ENCODE results near the gene CAMTA1. TPM values are rescaled to one million over a fixed set of nuclear protein-coding genes. Genes with fewer than 3 reads are reported as not detected.

Gene CAMTA1
- total RNA-seq, 2 experiments from 2014 or later, result 43.9 to 73.3 TPM

DNA sequence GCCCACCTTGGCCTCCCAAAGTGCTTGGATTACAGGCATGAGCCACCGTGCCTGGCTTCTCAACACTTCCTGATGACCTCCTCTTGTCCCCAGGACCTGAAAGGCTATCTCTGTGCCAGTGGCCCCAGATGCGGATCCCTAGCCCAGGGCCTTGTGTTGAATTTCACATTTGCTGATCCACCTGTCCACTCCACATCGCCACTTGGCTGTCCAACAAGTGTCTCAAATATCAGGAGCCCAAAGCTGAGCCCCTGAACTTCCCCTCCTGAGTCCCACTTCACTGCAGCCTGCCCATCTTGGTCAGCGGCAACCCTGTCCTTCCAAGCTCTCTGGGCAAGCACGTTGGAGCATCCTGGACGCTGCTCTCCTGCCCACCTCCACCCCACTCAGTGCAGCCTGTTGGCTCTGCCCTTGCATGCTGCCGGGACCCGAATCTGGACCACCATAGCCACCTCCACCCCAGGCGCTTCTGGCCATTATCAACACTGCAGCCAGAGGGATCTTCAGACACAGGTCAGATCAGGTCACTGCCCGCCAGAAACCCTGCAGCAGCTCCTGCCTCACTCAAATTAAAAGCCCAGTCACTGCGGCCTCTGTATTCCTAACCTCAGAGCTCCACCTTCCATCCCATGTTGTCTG, 633.3 kb downstream of the CAMTA1 start:
- H3K79me2 ChIP-seq (ENCODE audit: insufficient read depth, low read depth, low read length), result no peaks in the 10 kb centered on the region
- TF ChIP-seq EZH2phosphoT487 (IDR thresholded peaks at IDR 0.05; ENCODE audit: borderline replicate concordance, low read depth, low read length), result no peak
- TF ChIP-seq, protein P1, sequence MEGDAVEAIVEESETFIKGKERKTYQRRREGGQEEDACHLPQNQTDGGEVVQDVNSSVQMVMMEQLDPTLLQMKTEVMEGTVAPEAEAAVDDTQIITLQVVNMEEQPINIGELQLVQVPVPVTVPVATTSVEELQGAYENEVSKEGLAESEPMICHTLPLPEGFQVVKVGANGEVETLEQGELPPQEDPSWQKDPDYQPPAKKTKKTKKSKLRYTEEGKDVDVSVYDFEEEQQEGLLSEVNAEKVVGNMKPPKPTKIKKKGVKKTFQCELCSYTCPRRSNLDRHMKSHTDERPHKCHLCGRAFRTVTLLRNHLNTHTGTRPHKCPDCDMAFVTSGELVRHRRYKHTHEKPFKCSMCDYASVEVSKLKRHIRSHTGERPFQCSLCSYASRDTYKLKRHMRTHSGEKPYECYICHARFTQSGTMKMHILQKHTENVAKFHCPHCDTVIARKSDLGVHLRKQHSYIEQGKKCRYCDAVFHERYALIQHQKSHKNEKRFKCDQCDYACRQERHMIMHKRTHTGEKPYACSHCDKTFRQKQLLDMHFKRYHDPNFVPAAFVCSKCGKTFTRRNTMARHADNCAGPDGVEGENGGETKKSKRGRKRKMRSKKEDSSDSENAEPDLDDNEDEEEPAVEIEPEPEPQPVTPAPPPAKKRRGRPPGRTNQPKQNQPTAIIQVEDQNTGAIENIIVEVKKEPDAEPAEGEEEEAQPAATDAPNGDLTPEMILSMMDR (conservative IDR thresholded peaks at IDR 0.05; ENCODE audit: low read length), result no peak
- BruUV-seq (replicated peaks), result no TSS peak
- intact Hi-C loops (cut with micrococcal nuclease; ENCODE audit: unreplicated experiment), result no loop called here
- H3K9me2 ChIP-seq (ENCODE audit: insufficient read depth, low read length), result no peaks in the 10 kb centered on the region
- H3K27ac ChIP-seq (ENCODE audit: low read depth, low read length, poor library complexity, severe bottlenecking), result no peak overlapping the region
- H3K9me3 ChIP-seq (ENCODE audit: low read length), result no peaks in the 10 kb centered on the region
- no peaks in the 10 kb centered on the region for H3K36me3 ChIP-seq (ENCODE audit: insufficient read depth, low read length)
- no peaks in the 10 kb centered on the region for H4K20me1 ChIP-seq (ENCODE audit: insufficient read depth, low read length)
- no peak overlapping the region for H3K4me2 ChIP-seq (ENCODE audit: low read length)
- H3K4me1 ChIP-seq (ENCODE audit: insufficient read depth, low read length, poor library complexity, severe bottlenecking), result no peaks in the 10 kb centered on the region
- CTCF ChIA-PET (ENCODE audit: unreplicated experiment), result no interaction called here
- no peak for DNase-seq (ENCODE audit: low spot score)
- POLR2A ChIA-PET, result interaction anchor here (0.6 kb wide), 1 partner anchor 82 kb away, joined by 3 read pairs; no protein-coding TSS in a partner anchor
- H3K4me3 ChIP-seq (ENCODE audit: low read depth, low read length, poor library complexity, severe bottlenecking), result no peak overlapping the region
- H2AFZ ChIP-seq (ENCODE audit: low read length), result no peak overlapping the region

DNA sequence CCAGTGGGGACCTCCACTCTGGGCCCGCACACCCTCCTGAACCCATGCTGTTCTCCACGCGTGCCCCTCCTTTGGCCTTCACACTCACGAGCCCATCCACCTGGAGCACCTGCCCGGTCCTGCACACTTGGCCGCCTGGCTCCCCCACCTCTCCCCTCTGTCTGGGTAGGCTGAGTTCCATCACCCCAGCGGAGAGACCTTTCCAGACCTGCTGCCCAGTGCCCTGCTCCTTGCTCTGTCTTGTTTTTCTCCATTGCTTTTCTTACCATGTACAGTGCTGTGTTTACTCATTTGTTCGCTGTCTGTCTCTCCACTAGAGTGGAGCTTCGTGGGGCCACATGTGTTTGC, 634.8 kb downstream of the CAMTA1 start:
- ChIA-PET CTCF (ENCODE audit: unreplicated experiment) (no interaction called here), POLR2A (no interaction called here)
- BruUV-seq (replicated peaks), result no TSS peak
- no peaks in the 10 kb centered on the region for H3K79me2 ChIP-seq (ENCODE audit: insufficient read depth, low read depth, low read length)
- no peak overlapping the region for H3K4me3 ChIP-seq (ENCODE audit: low read depth, low read length, poor library complexity, severe bottlenecking)
- no peak for DNase-seq (ENCODE audit: low spot score)
- no peak overlapping the region for H3K4me2 ChIP-seq (ENCODE audit: low read length)
- H3K9me2 ChIP-seq (ENCODE audit: insufficient read depth, low read length), result no peaks in the 10 kb centered on the region
- intact Hi-C loops (cut with micrococcal nuclease; ENCODE audit: unreplicated experiment), result no loop called here
- TF ChIP-seq, protein P1 (conservative IDR thresholded peaks at IDR 0.05; ENCODE audit: low read length), result no peak
- no peak for TF ChIP-seq EZH2phosphoT487 (IDR thresholded peaks at IDR 0.05; ENCODE audit: borderline replicate concordance, low read depth, low read length)
- H3K27ac ChIP-seq (ENCODE audit: low read depth, low read length, poor library complexity, severe bottlenecking), result no peak overlapping the region
- H3K9me3 ChIP-seq (ENCODE audit: low read length), result no peaks in the 10 kb centered on the region
- no peak overlapping the region for H2AFZ ChIP-seq (ENCODE audit: low read length)
- H4K20me1 ChIP-seq (ENCODE audit: insufficient read depth, low read length), result no peaks in the 10 kb centered on the region
- no peaks in the 10 kb centered on the region for H3K4me1 ChIP-seq (ENCODE audit: insufficient read depth, low read length, poor library complexity, severe bottlenecking)
- no peaks in the 10 kb centered on the region for H3K36me3 ChIP-seq (ENCODE audit: insufficient read depth, low read length)

DNA sequence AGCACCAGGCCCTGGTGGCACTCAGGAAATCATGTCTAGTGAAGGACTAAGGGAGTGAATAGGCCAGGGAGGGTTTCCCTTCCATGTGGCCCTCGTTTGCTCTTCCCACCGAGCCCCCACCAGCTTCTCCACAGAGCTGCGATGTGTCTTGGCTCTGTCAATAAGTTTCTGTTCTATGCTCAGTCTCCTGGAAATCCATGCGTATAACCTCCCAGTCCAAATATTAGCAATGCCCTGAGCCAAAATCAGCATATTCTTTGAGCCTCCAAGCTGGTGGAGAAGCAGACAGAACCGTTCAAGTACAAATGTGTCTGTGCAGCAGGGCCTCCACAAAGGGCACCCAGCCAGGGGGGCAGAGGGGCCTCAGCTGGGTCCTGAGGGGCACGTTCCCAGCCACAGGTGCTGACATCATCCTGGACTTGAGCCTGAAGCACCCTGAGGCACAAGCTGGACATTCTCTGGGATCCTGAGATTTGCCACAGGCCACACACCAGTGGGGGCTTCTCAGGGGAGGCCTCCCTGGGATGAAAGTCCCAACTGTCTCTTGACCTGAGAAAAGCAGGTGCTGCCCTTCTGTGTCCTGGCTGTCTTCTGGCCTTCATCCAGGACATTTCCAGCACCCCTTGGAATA, 635.3 kb downstream of the CAMTA1 start:
- Histone ChIP-seq H3K4me2 (ENCODE audit: low read length) (no peak overlapping the region), H3K9me3 (ENCODE audit: low read length) (no peaks in the 10 kb centered on the region), H3K9me2 (ENCODE audit: insufficient read depth, low read length) (no peaks in the 10 kb centered on the region), H3K36me3 (ENCODE audit: insufficient read depth, low read length) (no peaks in the 10 kb centered on the region), H4K20me1 (ENCODE audit: insufficient read depth, low read length) (no peaks in the 10 kb centered on the region), H3K79me2 (ENCODE audit: insufficient read depth, low read depth, low read length) (no peaks in the 10 kb centered on the region), H3K4me3 (ENCODE audit: low read depth, low read length, poor library complexity, severe bottlenecking) (no peak overlapping the region), H3K27ac (ENCODE audit: low read depth, low read length, poor library complexity, severe bottlenecking) (no peak overlapping the region), H3K4me1 (ENCODE audit: insufficient read depth, low read length, poor library complexity, severe bottlenecking) (no peaks in the 10 kb centered on the region), H2AFZ (ENCODE audit: low read length) (no peak overlapping the region)
- intact Hi-C loops (cut with micrococcal nuclease; ENCODE audit: unreplicated experiment), result no loop called here
- CTCF ChIA-PET (ENCODE audit: unreplicated experiment), result no interaction called here
- BruUV-seq (replicated peaks), result no TSS peak
- POLR2A ChIA-PET, result interaction anchor here (0.6 kb wide), 1 partner anchor 176 kb away, joined by 4 read pairs; no protein-coding TSS in a partner anchor
- DNase-seq (ENCODE audit: low spot score), result no peak
- TF ChIP-seq EZH2phosphoT487 (IDR thresholded peaks at IDR 0.05; ENCODE audit: borderline replicate concordance, low read depth, low read length), result no peak
- TF ChIP-seq, protein P1 (conservative IDR thresholded peaks at IDR 0.05; ENCODE audit: low read length), result no peak
